GM19240 (cell line): ENCODE data around the gene KAT2B.

ENCODE experiments used
- DNase-seq: peaks from one replicate; pipeline ENCODE4 v3.0.0; 2011; ENCODE audit warnings: low spot score; ENCODE audit not compliant: insufficient read length

KAT2B gene

DNA sequence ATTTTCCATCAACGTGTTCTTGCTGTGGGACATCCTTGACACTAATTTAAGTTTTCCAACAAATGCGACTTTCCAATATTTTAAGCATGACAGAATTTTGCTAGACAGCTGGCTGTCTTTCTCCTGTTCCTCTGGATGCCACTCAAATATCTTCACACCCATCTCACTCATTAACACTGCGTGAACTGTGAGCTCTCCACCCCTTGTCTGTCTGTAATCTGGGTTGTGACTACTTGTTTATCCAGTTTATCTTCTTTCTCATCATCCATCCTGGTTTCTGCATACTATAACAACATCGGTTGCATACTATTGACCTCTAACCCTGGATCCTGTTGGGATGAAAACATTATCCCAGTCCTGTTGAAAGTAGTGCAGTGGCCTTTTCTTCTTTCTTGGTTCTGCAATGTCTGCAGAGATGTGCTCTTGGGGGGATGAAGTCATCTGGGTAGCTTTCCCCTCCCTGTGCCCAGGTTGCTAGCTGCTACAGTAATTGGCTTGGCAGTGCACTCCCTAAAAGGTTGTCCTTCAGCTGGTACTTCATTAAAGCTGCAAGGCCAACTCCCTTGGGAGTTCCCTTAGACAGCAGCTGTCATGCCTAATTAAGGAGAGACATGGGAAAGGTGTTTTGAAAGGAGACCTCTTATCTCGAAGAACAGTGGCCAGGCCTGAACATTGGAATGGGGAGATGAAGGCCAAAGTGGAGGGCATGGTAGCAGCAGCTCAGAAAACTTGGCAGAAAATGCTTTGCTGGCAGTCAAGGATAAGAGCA lies 24.7 kb downstream of the KAT2B start:
- DNase-seq, result no peak

DNA sequence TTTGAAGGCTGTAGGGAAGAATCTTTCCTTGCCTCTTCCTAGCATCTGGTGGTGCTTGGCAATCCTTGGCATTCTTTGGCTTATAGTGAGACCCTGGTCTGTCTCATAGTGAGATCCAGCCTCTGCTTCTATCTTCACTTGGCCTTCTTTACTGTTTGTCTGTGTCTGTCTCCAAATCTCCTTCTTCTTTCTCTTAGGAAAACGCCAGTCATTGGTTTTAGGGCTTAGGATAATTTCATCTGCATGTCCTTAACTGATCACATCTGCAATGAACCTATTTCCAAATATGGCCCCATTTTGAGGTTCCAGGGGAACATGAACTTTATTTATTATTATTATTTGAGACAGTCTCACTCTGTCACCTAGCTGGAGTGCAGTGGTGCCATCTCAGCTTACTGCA lies 25.8 kb downstream of the KAT2B start:
- no peak for DNase-seq

- DNase-seq, result no peak
Observed at GRCh38 chr3:20066850-20067617, 26.8 kb downstream of the KAT2B start.

DNA sequence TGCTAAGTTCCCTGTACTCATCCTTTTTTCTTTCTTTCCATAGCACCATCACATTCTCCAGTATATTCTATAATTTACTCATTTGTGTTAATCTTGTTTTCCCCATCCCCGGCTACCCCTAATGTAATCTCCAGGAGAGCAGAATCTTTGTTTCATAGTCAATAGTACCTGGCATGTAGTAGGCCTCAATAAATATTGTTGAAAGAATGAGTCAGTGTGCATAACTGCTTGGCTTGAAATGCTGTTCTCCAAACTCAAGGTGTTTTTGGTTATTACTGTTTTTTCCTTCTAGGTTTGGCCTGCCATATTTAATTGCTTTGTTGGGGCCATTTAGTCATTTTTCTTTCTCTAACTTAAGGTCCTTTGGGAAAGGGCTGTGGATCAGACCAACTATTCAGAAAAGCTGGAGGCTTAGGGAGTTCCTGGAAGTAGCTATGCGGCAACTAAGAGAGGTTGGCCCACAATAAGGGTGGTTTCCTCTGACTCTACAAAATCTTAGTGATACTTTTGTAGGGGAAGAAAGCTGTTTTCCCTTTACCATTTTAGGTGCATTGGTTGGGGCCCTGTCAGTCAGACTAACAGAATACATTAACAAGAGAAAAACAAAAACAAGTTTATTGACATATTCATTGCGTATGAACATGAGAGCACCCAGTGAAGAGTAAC lies 28.4 kb downstream of the KAT2B start:
- DNase-seq, result no peak

DNA sequence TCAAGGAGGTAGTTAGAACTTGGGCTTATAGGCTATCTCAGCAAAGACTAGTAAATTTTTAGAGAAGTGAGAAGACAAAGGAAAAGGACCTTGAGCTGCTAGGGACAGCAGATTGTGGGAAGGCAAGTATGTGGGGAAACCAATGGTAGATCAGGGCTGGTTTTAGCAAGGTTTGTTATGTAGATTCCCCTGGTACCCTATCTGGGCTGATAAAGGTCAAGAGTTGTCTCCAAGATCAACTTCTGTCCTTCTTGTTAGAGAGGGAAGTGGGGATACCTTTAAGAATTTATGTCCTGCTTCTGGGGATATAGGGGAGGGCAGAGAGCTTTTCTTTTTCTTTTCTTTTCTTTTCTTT lies 28.9 kb downstream of the KAT2B start:
- DNase-seq, result no peak

DNA sequence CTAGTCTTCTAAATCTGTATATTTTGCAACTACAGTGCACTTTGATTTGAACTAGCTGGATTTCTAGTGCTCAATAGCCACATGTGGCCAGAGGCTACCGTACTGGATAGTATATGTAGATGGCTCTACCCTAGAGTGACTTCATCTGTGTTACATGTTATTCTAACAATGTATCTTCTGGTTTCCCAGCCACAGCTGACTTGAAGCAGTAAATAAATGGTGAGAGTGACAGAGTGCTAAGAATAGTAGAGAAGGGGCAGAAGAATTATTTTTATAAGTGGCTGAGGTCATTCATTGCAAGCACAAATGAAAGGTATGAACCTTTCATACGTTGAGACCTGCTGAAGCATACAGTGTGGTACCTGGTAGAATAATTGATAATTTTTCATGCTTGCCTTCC lies 30.9 kb downstream of the KAT2B start:
- no peak for DNase-seq

DNA sequence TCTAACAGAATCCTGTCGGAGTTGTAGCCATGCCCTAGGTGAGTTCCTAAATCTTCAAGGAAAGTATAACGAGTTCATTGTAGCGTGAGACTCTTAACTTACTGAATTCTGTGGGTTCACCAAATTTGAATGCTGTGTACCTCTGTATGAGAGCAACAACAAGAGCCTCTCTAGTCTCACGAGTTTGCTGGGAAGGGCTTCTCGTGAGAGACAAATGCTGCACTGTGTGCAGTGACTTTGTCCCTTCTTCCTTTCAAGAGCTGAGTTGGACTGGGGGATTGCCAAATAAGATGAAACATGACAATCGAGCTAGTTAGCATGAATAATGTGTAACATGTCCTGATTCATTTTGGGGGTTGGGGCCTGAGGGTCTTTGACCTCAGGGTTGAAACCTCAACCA lies 32.2 kb downstream of the KAT2B start:
- no peak for DNase-seq

DNA sequence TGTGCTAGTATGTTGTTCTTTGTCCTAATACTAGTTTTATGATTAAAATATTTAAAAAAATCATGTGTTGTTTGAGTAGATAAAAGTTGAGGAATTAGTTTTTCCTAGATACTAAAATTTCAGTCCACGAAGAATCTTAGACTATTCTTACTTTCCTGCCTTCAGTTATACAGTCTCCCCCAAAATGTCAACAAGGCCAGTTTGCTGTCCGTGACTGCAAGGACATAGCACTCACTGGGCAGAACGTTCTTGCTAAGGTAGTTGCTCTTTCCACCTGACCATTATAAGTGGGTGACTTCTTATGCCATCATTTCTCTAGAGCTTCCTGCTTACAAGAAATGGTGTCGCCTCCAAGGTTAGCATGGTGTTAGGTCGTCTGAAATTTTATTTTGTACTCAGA lies 32.8 kb downstream of the KAT2B start:
- no peak for DNase-seq

DNA sequence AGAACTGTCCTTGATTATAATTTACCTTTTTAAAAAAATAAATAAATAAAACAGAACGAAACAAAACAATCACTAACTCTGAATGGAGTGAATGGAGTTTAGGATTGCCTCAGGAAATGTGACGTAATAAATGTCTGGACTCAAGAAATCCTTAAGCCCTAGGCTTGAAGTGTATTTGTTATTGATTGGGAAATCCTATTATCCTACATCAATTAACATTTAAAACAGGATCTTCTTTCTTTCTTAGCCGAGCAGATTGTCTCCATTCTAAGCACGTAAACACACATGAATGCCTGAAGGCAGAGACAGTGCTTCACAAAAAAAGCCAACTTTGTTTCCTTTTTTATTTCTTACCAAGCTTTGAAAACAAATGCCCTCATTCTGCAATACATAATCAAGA lies 33.4 kb downstream of the KAT2B start:
- no peak for DNase-seq

DNA sequence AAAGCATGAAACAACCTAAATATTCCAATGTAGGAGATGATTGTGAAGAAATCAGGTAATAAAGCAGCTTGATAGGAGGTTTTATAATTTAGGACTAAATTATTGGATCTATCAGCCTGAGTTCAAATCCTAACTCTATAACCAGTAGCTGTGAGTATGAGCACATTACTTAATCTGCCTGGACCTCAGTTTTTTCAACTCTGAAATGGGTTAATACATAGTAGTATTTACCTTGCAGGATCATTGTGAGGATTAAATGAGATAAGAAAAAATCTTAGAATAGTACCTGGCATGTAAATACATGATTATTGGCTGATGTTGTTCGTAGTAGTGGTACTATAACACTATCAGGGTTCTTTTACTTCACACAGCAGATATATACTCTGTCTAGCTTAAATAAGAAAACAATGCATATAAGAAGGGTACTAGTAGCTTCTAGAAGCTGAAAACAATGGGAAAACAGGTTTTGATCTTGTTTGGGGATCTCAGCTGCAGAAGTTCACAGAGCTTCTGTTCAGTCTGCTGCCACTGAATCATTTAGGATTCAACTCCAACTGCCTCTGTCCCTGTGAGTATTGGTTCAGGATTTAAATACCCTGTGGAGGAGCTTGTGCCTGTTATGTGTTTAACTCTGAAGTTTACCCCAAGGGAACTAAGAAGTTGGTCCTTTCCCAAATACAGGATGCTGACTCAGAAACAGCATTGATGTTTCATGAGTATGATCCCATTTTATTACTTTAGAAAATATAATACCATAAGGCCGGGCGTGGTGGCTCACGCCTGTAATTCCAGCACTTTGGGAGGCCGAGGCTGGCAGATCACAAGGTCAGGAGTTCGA lies 34.2 kb downstream of the KAT2B start:
- no peak for DNase-seq

DNA sequence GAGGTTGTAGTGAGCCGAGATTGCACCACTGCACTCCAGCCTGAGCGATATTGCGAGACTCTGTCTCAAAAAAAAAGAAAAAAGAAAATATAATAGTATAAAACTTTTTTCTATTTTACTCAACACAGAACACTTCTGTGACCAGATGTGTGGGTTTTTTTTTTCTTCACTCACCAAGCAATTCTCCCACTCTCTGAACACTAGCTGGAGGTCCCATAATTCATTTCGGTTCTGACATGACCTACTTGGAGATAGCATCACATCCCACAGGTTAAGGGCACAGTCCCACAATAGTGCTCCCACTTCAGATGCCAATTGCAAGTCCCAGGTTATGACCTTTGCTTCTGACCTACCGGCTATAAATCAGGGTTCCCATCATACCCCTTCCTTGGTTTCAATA lies 35.0 kb downstream of the KAT2B start:
- DNase-seq, result no peak

- DNase-seq, result no peak
Observed at GRCh38 chr3:20076296-20076997, 36.2 kb downstream of the KAT2B start.

DNA sequence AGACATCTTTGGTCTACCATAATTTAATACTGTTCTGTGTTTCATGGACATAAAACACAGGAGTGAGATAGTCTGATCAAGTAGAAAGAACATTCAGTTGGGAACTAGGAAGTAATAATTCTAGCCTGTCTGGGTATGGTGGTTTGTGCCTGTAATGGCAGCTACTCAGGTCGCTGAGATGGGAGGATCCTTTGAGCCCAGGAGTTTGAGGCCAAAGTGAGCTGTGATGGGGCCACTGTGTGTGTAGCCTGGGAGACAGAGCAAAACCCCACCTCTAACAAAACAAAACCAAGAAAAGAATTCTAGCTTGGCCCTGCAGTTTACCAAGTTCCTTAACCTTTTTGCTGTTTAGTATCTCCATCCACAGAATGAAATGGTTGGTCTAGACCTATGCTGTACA lies 36.8 kb downstream of the KAT2B start:
- DNase-seq, result no peak

DNA sequence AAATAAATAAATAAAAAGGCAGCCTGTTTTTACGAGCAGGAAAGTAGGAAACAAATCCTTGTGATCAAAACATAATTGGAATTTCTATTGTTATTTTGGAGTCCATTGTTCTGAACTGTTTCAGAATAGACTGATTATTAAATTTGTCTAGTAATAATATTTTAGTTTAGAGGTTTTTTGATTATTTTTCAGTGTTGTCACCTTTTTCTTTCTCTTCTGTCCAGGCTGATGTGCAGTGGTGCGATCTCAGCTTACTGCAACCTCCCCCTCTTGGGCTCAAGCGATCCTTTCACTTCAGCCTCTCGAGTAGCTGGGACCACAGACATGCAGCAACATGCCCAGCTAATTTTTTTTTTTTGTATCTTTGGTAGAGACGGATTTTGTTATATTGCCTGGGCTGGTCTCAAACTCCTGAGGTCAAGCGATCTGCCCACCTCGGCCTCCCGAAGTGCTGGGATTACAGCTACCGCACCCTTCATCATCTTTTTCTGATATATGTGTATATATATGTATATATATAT lies 38.0 kb downstream of the KAT2B start:
- no peak for DNase-seq

- no peak for DNase-seq
Observed at GRCh38 chr3:20079621-20080020, 39.4 kb downstream of the KAT2B start.

GRCh38 chr3:20080956-20081554 lies 40.8 kb downstream of the KAT2B start:
- no peak for DNase-seq

- no peak for DNase-seq
Observed at GRCh38 chr3:20083253-20083652, 43.0 kb downstream of the KAT2B start.

- DNase-seq, result no peak
Observed at GRCh38 chr3:20083953-20084352, 43.7 kb downstream of the KAT2B start.

- no peak for DNase-seq
Observed at GRCh38 chr3:20091331-20092047, 51.2 kb downstream of the KAT2B start.

DNA sequence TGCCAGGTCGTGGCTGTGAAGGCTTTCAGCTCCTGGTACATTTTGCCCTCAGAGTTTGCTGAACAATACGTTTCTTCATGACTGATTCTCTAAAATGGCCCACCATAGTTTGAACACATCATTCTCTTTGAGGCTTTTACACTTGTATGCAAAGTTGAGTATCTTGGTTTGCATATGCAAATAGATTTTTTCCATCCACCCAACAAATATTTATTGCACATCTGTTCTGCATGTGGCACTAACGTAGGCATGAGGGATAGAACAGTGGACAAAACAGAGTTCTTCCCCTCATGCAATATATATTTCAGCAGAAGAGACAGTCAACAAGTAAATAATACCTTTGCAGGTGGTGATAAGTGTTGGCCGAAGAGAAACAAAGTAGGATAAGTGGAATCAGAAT lies 55.2 kb downstream of the KAT2B start:
- no peak for DNase-seq
